ENCODE measurements around the gene TFEC. TPM values are rescaled to one million over a fixed set of nuclear protein-coding genes. Genes with fewer than 3 reads are reported as not detected.

Gene TFEC
- total and polyA plus RNA-seq, 10 of the 15 experiments (the other 5 are each of a cell fraction or from before 2014, with no cell fraction given): 0.18 to 5.8 (median 2.4) TPM

DNA sequence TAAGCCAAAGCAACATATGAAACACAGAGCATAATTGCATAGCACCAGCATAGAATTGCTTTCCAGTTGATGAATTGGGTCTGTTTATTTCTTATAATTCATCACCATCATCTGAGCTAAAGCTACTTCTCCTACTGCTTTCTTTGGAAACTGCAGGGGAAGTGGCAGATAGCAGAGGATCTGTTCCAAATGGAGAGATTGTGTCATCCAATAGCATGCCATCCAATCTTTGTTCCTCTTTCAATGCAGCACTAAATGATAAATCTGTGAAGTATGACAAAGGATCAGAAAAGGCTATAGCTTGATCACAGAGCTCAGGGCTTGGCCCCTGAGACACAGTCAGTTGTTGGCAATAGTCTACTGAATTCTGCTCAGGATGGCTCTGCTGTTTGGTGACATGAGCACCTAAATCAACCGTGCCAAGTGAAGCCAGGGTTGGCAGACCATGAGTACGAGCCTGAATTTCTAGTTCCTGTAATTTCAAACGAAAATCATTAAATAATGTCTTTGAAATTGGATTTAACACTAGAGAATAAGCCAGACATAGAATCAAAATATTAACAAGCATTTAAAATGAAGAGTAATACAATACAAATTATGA lies 90.0 kb downstream of the TFEC start:
- ChIA-PET RAD21 (ENCODE audit: unreplicated experiment) (no interaction called here), CTCF (no interaction called here), SMC1A (ENCODE audit: uncharacterized antibody, unreplicated experiment) (no interaction called here), POLR2A (no interaction called here)
- H3K9me3 ChIP-seq (replicated peaks; ENCODE audit: control insufficient read depth, insufficient read depth, low read length): no peaks in the 10 kb centered on the region
- no peaks in the 10 kb centered on the region for H3K4me1 ChIP-seq (ENCODE audit: control insufficient read depth, insufficient read depth, low read length)
- WGBS (ENCODE audit: insufficient coverage, insufficient replicate concordance, low lambda C conversion rate, missing lambda C conversion rate): 2% methylated on average over 3 of the region's 3 CpGs
- no peak for ATAC-seq
- no peaks in the 10 kb centered on the region for H3K79me2 ChIP-seq (ENCODE audit: control insufficient read depth, insufficient read depth, low read length)
- H3K27ac ChIP-seq (ENCODE audit: control insufficient read depth, insufficient read depth): no peak overlapping the region
- BruUV-seq (replicated peaks): no TSS peak
- H3K9ac ChIP-seq (ENCODE audit: control insufficient read depth, insufficient read depth, low read length): no peak overlapping the region
- no peak overlapping the region for H2AFZ ChIP-seq (ENCODE audit: control insufficient read depth, low read depth, low read length)
- no peak for FAIRE-seq
- H3K27me3 ChIP-seq (replicated peaks in 1 of 2; ENCODE audit: control insufficient read depth in 2 of 2, insufficient read depth in 2 of 2, low read length in 1 of 2): no peaks in the 10 kb centered on the region
- no peak for DNase-seq (ENCODE audit: low read depth, low spot score)
- intact Hi-C loops (cut with micrococcal nuclease; ENCODE audit: unreplicated experiment): no loop called here
- H3K36me3 ChIP-seq (ENCODE audit: control insufficient read depth in 2 of 2, insufficient read depth in 2 of 2, low read length in 1 of 2): no peaks in the 10 kb centered on the region
- no peak overlapping the region for H3K4me2 ChIP-seq (ENCODE audit: control insufficient read depth, insufficient read depth)
- H3K4me3 ChIP-seq: no peak overlapping the region
- no peak for TF ChIP-seq CBFB (IDR thresholded peaks at IDR 0.05; ENCODE audit: low read depth)
- TF ChIP-seq, protein P1, sequence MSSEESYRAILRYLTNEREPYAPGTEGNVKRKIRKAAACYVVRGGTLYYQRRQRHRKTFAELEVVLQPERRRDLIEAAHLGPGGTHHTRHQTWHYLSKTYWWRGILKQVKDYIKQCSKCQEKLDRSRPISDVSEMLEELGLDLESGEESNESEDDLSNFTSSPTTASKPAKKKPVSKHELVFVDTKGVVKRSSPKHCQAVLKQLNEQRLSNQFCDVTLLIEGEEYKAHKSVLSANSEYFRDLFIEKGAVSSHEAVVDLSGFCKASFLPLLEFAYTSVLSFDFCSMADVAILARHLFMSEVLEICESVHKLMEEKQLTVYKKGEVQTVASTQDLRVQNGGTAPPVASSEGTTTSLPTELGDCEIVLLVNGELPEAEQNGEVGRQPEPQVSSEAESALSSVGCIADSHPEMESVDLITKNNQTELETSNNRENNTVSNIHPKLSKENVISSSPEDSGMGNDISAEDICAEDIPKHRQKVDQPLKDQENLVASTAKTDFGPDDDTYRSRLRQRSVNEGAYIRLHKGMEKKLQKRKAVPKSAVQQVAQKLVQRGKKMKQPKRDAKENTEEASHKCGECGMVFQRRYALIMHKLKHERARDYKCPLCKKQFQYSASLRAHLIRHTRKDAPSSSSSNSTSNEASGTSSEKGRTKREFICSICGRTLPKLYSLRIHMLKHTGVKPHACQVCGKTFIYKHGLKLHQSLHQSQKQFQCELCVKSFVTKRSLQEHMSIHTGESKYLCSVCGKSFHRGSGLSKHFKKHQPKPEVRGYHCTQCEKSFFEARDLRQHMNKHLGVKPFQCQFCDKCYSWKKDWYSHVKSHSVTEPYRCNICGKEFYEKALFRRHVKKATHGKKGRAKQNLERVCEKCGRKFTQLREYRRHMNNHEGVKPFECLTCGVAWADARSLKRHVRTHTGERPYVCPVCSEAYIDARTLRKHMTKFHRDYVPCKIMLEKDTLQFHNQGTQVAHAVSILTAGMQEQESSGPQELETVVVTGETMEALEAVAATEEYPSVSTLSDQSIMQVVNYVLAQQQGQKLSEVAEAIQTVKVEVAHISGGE (CRISPR knock-in tag; IDR thresholded peaks at IDR 0.05): no peak
- TF ChIP-seq, protein P2, sequence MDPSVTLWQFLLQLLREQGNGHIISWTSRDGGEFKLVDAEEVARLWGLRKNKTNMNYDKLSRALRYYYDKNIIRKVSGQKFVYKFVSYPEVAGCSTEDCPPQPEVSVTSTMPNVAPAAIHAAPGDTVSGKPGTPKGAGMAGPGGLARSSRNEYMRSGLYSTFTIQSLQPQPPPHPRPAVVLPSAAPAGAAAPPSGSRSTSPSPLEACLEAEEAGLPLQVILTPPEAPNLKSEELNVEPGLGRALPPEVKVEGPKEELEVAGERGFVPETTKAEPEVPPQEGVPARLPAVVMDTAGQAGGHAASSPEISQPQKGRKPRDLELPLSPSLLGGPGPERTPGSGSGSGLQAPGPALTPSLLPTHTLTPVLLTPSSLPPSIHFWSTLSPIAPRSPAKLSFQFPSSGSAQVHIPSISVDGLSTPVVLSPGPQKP (IDR thresholded peaks at IDR 0.05; ENCODE audit: low read depth, low read length): no peak
- no peak for TF ChIP-seq FOXK2 (IDR thresholded peaks at IDR 0.05)
- no peak for TF ChIP-seq EGR1 (IDR thresholded peaks at IDR 0.05; ENCODE audit: borderline replicate concordance in 1 of 2, low read depth in 2 of 2, low read length in 2 of 2)
- TF ChIP-seq, protein P3, sequence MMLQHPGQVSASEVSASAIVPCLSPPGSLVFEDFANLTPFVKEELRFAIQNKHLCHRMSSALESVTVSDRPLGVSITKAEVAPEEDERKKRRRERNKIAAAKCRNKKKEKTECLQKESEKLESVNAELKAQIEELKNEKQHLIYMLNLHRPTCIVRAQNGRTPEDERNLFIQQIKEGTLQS (IDR thresholded peaks at IDR 0.05; ENCODE audit: borderline replicate concordance, extremely low read depth, low read depth, low read length): no peak
- TF ChIP-seq NR2F1 (conservative IDR thresholded peaks at IDR 0.05): no peak
- TF ChIP-seq IRF4 (IDR thresholded peaks at IDR 0.05; ENCODE audit: low read depth, low read length): no peak
- TF ChIP-seq TAF1 (IDR thresholded peaks at IDR 0.05; ENCODE audit: borderline replicate concordance, low read depth, low read length): no peak
- TF ChIP-seq SIX5 (IDR thresholded peaks at IDR 0.05; ENCODE audit: low read depth, low read length, severe bottlenecking): no peak
- TF ChIP-seq SREBF2 (IDR thresholded peaks at IDR 0.05; ENCODE audit: low read length): no peak
- TF ChIP-seq, protein P4, sequence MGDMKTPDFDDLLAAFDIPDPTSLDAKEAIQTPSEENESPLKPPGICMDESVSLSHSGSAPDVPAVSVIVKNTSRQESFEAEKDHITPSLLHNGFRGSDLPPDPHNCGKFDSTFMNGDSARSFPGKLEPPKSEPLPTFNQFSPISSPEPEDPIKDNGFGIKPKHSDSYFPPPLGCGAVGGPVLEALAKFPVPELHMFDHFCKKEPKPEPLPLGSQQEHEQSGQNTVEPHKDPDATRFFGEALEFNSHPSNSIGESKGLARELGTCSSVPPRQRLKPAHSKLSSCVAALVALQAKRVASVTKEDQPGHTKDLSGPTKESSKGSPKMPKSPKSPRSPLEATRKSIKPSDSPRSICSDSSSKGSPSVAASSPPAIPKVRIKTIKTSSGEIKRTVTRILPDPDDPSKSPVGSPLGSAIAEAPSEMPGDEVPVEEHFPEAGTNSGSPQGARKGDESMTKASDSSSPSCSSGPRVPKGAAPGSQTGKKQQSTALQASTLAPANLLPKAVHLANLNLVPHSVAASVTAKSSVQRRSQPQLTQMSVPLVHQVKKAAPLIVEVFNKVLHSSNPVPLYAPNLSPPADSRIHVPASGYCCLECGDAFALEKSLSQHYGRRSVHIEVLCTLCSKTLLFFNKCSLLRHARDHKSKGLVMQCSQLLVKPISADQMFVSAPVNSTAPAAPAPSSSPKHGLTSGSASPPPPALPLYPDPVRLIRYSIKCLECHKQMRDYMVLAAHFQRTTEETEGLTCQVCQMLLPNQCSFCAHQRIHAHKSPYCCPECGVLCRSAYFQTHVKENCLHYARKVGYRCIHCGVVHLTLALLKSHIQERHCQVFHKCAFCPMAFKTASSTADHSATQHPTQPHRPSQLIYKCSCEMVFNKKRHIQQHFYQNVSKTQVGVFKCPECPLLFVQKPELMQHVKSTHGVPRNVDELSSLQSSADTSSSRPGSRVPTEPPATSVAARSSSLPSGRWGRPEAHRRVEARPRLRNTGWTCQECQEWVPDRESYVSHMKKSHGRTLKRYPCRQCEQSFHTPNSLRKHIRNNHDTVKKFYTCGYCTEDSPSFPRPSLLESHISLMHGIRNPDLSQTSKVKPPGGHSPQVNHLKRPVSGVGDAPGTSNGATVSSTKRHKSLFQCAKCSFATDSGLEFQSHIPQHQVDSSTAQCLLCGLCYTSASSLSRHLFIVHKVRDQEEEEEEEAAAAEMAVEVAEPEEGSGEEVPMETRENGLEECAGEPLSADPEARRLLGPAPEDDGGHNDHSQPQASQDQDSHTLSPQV (IDR thresholded peaks at IDR 0.05): no peak
- no peak for TF ChIP-seq STAT3 (IDR thresholded peaks at IDR 0.05; ENCODE audit: low read depth, low read length)
- in situ Hi-C loops (cut with MboI): no loop called here
- no peaks in the 10 kb centered on the region for H4K20me1 ChIP-seq (ENCODE audit: control insufficient read depth, insufficient read depth)
